T-helper 1 cell treated with Interleukin-12 subunit alpha and Interleukin-12 subunit beta and Interleukin-4 antibody, amounts not matched to agents 30 ng/mL and 1 ng/mL, for 36 hours (primary cell): ENCODE results near the gene EPN1. TPM values are rescaled to one million over a fixed set of nuclear protein-coding genes. Genes with fewer than 3 reads are reported as not detected.

Experiments
- intact Hi-C: fragments of 100-400 bp; cut with micrococcal nuclease; formaldehyde crosslinking; loops from one replicate; pipeline ENCODE4 v1.15.1; 2024
- total RNA-seq: library from RNA; stranded (reverse); gene quantifications from 2 replicates; pipeline ENCODE4 v1.2.3, GENCODE V29; 2022

The EPN1 gene
- total RNA-seq, 1 donor from 2014 or later: 55.9 TPM

DNA sequence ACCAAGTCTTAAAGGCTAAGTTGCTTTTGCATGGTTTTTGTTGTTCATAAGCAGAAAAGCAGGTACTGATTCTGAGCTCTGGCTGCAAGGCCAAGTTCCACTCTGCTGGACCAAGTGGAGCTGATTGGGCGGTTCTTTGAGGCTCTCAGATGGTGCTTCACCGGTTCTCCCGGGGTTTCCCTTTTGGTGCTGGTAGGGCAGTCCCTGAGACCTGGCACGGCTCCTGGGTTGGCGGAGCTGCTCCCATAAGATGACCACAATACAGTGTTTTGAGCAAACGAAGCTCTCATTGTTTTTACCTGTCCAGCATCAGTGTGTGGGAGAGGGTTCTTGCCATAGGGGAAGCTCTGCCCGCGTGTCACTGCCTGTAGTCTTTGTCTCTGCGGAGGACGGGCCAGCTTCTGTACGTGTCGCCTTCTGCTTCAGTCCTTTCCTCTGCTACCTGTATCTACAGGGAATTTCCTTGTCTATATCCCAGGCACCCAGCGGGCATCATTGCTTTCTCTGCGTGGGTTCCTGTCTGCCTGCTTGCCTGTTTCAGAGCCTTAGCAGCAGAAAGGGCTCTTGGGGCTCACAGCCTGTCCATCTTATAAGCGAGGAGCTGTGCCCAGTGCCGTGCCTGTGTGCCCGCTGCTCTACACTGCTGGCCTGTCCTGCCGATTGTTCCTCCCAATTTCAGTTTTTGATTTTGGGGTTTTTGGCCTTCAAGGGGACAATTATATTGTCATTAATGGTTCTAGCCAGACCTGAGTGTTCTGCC is 17.9 kb upstream of the EPN1 start:
- intact Hi-C loops: loop anchor here (10.0 kb wide), 1 partner anchor 878 kb away; the partner anchor contains the start of gene ZFP28

DNA sequence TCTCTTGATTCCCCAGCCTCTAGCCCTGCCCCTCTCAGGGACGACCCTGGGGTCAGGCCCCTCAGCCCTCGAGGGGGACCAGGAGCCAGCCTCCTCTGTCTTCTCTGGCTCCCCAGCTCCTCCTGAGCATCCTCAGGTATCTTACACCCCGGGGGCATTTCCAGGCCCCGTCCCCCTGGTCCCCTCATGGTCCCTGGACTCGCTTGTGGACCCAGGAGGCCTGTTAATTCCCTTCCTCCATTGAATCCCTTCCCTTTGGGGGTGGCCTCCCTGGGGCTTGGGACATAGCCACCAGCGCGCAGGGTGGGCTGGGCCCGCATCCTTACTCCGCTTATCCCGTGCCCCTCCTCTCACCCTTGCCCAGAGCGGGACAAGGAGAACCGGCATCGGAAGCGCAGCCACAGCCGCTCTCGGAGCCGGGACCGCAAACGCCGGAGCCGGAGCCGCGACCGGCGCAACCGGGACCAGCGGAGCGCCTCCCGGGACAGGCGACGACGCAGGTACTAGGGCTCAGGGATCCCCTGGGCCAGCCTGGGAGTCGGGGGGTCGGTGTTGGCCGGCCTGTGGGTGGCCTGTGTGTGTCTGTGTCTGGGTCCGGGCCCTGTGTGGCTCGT is 16.1 kb upstream of the EPN1 start:
- intact Hi-C loops: loop anchor here (10.0 kb wide), 1 partner anchor 876 kb away; the partner anchor contains the start of gene ZFP28

DNA sequence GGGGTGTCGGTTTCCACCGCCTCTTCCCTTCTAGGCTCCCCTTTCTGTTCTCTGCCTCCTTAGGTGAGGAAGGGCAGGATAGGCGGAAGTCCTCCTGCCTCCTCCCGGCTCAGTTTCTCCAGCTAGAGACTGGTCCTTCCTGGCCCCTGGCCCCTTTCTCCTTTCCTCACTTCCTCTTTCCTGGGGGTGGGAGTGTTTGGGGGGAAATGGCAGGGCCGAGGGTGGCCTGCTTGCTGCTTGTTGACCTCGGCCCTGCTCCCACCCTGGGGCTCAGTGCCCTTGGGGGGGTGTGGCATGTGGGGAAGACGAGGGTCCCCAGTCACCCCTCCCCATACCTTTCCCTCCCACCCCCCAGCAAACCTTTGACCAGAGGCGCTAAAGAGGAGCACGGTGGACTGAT is 15.2 kb upstream of the EPN1 start:
- intact Hi-C loops: loop anchor here (10.0 kb wide), 1 partner anchor 875 kb away; the partner anchor contains the start of gene ZFP28

DNA sequence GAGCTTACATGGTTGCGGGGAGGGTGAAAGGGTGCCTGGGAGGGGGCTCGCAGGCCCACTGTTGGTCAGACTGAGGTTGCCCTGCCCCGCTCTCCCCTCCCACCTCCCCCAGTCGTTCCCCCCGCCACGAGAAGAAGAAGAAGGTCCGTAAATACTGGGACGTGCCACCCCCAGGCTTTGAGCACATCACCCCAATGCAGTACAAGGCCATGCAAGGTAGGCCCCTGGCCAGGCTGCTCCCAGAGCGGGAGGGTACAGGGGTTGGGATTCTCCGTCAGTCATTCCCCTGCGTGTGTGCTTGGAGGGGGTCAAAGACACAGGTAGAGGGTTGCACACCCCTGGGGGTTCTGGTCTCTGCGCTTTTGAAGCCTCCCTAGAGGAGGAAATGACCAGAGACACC is 14.6 kb upstream of the EPN1 start:
- intact Hi-C loops: no loop called here

DNA sequence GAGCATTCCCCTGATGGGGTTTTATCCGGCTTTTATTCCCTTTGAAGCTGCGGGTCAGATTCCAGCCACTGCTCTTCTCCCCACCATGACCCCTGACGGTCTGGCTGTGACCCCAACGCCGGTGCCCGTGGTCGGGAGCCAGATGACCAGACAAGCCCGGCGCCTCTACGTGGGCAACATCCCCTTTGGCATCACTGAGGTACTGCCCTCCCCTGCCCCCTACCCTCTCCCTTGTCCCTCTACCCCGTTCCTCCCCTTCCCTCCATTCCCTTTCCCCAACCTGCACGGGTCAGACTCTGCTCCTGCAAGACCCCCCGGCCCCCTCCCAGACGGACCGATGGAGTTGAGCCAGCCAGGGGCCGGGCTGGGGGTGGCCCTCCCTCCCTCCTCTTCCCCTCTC is 14.0 kb upstream of the EPN1 start:
- intact Hi-C loops: no loop called here

DNA sequence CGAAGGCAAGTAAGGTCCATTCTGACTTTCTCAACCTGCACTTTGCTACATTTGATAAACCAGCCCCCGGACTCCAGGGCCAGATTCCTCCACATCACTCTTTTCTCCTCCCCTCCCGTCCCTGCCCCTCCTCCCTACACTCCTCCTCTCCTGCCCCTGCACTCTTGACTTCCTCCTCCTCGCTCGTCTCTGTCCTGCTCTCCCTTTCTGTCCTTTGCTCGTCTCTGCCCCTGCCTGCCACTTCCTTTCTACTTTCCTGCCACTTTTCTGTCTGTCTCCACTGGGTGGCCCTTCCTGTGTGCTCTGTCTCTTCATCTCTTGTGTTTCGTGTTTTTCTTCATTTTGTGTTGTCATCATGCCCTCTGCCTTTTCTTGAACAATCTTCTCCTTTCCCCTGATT is 13.2 kb upstream of the EPN1 start:
- intact Hi-C loops: no loop called here

DNA sequence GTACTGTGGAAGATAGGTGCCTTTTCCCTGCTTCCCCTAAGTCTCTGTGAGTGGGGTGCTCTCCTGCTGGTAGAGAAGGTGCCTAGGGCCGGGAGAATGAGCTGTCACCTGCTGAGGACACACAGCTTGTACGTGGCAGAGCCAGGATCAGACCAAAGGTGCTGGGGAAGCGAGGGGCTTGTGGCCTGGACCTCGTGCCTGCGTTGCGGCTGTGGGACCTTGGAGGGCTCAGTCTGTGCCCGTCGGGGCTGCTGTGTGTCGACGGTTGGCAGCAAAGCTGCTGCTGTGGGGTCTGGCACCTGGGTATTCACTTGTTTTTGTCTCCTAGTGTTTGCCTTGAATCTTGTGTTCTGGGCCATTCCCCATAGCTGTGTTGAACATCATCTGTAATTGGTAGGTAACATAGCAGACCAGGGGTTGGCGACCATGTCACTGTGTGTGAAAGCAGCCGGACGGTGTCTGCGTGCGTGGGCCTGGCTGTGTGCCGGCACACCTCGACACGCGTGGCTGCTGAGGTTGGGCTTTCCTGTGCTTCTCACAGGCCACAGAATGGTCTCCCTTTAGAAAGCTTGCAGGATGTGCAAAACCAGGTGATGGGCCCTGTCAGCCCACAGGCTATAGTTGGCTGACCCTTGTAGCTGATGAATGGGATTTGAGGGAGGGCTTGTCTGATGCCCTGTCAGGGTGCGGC is 11.0 kb upstream of the EPN1 start:
- intact Hi-C loops: no loop called here

DNA sequence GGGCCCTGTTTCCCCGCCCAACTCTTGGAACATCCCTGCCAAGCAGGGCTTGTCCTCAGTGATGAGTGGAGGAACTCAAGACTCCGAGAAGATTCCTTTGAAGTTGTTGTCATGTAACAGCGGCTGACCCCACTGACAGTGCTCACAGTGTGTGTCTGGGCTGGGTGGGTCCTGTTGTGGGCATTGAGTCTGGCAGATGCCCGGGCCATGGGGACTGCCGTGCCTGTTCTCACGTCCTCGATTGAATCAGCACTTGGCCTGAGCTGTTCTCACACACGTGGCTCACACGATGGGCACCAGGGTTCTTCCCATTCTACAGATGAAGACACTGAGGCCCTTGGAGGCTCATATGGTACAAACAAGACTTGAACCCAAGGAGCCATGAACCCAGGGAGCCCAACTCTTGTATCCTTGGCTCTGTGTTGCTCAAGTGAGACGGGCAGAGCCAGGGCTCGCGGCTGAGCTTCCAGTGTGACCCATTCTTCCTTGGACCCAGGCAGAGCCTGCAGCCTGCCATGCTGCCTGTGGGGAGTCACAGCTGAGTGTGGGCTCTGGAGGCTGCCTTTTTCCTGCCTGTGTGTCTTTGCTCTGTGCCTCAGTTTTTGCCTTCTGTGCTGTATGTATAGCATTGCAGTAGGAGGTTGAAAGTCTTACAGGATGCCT is 8.6 kb upstream of the EPN1 start:
- intact Hi-C loops: no loop called here

DNA sequence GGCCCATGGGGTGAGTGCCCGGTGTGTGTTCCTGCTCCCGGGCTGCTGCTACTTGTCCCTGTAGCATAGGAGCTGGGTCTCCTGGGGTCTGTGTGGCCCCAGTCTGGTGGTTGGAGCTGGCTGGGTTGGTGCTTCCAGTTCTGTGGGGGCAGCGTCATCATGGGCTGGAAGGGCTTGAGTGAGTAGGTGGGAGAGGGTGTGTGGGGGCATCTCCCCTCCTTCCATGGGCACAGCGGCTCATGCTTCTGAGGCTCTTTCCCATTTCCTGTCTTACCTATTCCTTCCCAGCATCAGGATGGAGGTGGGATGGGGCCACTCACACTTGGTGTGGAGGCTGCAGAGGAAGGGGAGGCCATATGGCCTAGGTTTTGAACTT is 8.0 kb upstream of the EPN1 start:
- intact Hi-C loops: no loop called here

DNA sequence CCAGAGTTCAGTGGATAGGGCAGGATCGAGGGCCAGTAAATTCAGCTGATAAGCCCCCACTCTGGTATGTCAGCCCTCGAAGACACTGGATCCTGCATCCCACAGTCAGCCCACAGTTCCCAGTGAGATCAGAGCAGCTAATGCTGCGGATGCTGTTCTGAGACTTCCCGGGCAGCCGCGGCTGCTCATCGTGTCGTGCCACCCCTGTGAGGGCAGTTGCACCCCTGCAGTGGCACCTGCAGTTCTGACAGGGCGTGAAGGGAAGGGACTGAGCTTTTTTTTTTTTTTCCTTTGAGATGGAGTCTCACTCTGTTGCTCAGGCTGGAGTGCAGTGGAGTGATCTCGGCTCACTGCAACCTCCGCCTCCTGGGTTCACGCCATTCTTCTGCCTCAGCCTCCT is 7.5 kb upstream of the EPN1 start:
- intact Hi-C loops: no loop called here

DNA sequence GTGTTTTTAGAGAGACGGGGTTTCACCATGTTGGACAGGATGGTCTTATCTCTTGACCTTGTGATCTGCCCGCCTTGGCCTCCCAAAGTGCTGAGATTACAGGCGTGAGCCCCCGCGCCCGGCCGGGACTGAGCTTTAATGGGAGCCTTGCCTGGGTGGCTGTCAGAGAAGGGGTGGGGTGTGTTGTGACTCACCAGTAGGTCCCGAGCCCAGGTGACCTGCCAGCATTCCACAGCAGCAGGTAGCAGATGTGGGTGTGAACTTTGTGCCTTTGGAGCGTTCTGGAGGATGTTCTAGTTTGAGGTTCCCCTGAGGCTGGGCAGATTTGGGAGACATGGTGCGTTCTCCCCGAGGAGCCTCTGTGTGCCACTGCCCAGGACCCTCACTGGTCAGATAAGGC is 7.1 kb upstream of the EPN1 start:
- intact Hi-C loops: no loop called here

DNA sequence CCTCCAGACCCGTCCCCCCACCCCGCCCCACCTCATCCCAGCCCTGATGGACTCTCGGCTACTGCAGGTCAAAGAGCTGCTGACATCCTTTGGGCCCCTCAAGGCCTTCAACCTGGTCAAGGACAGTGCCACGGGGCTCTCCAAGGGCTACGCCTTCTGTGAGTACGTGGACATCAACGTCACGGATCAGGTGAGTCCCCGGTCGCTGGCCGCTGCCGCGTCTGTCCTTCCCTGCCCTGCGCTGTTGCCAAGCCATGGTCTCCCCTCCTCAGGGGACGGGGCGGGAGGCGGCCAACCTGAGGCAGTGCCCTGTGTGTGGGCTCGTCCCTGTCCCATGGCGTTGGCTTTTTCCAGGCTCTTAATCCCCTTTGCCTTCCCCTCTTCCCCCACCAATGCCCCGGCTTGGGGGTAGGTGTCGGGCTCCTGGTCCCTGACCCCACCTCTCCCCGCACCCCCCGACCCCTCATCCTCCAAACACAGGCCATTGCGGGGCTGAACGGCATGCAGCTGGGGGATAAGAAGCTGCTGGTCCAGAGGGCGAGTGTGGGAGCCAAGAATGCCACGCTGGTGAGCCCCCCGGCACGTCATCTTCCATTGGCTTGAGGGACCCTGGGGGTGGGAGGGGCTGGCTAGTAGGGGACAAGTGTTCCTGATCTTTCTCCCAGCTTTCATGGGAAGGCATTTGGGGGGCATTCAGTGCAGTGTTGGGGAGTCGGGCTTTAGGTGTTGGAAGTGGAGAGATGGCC is 6.2 kb upstream of the EPN1 start:
- intact Hi-C loops: no loop called here

DNA sequence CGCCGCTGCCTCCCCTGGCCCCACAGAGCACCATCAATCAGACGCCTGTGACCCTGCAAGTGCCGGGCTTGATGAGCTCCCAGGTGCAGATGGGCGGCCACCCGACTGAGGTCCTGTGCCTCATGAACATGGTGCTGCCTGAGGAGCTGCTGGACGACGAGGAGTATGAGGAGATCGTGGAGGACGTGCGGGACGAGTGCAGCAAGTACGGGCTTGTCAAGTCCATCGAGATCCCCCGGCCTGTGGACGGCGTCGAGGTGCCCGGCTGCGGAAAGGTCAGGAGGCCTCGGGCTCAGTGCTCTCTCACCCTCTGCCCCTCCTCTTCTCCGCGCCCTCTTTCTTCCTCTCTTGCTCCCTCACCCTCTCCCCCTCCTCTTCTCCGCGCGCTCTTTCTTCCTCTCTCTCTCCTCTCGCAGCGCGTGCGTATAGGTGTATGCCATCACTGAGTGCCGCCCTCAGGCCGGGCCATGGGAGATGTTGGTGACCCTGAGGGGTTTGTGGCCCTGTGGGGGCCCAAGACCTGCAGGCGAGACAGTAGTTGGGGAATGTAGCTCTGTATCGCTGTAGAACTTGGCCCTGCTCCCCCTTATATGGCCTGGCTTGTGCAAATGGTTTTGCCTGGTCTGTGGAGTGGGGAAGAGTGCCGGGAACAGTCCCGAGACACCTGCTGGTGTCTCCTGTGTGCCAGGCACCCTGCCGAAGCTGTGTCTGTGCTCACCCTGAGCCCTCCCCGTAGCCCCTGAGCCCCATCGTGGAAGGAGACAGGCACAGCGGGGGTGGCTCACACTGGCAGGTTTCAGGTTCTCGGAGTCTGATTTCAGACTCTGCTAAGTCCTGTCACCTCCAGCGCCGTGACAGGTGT is 5.4 kb upstream of the EPN1 start:
- intact Hi-C loops: no loop called here

DNA sequence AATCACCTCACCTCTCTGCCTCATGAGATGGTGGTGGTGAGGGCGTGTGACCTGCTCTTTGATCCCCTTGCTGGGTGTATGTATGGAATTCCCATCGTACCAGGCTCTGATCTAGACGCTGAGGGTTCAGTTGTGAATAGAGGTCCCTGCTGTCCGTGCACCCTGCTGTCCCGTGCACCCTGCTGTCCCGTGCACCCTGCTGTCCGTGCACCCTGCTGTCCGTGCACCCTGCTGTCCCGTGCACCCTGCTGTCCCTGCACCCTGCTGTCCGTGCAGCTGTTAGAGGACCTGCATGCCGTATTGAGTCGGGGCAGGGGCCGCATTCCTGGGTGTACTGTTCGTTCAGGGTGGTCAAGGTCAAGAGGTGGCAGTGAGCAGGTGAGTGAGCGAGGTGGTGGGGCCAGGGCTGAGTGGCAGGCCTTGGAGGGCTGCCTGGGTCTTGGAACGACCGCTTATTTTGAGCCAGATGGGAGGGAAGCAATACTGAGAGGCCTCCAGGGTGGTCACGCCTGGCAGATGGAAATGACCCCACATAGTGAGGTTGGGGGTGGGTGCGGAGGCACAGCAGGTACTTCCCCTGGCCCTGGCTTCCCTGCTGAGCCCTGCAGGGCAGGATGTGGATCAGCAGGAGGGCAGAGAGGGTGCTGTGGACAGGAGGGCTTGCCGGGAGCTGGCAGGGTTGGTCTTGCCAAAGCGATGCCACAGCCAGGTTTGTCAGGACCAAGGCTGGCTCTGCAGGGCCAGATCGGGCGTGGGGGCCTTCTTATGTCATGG is 4.6 kb upstream of the EPN1 start:
- intact Hi-C loops: no loop called here

DNA sequence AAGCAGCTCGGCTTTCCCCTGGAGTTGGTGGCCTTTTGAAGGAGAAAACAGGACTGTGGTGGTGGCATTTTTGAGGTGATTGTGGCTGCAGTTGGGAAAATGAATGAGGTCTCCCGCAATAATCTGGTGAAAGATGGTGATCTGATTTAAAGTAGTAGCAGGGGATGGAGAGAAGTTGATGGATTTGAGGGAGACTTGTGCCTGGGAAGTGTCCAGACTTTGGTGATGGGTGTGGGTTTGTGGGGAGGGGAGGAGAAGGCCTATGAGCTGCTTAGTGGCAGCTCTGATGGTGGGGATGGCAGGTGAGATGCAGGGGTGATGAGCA is 4.0 kb upstream of the EPN1 start:
- intact Hi-C loops: no loop called here

DNA sequence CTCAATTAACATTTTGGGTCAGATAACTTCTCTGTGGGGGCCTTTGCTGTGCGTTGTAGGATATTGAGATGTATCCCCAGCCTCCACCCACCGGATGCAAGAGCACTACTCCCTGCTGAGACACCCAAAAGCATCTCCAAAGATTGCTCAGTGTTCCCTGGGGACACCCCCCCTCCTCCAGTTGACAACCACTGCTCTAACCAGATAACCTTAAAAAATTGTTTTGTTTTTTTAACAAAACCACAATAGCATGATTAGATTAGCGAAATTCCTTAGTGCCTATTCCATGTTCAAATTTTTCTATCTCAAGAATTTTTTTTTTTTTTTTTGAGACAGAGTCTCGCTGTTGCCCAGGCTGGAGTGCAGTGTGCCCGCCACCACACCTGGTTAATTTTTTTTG is 2.6 kb upstream of the EPN1 start:
- intact Hi-C loops: no loop called here

DNA sequence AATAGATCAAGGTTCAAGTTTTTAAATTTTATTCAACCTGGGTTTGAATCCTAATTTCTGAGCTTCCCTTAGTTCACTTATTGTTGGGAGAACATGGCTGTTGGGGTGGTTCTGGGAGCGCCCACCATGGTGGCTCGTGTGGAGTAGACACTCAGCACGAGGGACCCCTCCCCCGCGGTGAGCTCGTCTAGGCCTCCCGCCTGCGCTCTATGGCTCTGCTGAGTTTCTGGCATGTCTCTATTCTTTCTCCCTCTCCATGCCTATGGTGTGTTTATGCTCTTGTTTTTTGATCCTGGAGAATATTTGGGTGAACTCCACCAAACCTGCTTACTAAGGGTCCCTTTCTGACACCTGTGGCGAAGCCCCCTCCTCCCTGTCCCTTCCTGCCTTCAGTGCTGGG is 1.6 kb upstream of the EPN1 start:
- intact Hi-C loops: no loop called here

DNA sequence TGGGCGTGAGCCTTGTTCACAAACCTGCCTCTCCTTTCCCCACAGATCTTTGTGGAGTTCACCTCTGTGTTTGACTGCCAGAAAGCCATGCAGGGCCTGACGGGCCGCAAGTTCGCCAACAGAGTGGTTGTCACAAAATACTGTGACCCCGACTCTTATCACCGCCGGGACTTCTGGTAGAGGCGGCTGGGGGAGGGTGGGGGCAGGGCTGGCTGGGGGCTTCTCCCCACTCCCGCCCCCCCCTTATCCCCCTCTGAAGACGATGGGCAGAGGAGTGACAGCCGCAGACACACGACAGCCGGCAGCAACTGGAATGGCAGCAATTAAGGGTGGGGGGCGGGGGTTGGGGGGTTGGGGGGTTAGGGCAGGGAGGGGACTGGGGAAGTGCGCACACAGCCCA is 1.1 kb upstream of the EPN1 start:
- intact Hi-C loops: loop anchor here (2.0 kb wide), 4 partner anchors 39 to 641 kb away; partner anchors contain the start of genes ZNF444, ZNF787 and ZSCAN5A

DNA sequence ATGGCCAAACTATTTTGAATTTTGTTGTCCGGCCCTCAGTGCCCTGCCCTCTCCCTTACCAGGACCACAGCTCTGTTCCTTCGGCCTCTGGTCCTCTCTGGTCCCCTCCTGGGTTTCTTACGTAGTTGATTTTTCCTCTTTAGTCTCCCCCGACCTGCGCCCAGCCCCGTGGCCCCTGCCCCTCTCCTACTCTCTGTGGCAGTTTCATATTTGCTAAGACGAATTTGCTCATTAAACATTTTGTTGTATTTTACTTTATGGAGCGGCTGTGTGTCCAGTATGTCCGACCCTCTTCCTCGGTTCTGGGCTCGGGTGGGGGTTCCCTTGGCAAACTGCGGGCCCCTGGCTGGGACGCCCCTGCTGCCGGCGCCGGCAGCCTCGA is 576 bp upstream of the EPN1 start:
- intact Hi-C loops: loop anchor here (2.0 kb wide), 4 partner anchors 40 to 640 kb away; partner anchors contain the start of genes ZNF444, ZNF787 and ZSCAN5A
